SK-N-SH (cell line): Measurements from ENCODE around the gene PAM16. TPM values are rescaled to one million over a fixed set of nuclear protein-coding genes. Genes with fewer than 3 reads are reported as not detected.

Experiments used
- CTCF ChIA-PET: fragments of 300-600, 350-600 bp; formaldehyde crosslinking; extraction: SDS; loops from one replicate; lab custom pipeline; 2021; lab: Yijun Ruan, JAX
- POLR2A ChIA-PET: fragments of 350-600 bp; sonication (Branson Sonifier 250); formaldehyde crosslinking; extraction: SDS; loops from one replicate; lab custom pipeline; 2020; ENCODE audit warnings: antibody characterized with exemption, inconsistent platforms; lab: Yijun Ruan, JAX
- DNase-seq: peaks from one replicate; pipeline ENCODE4 v3.0.0; 2012
- H2AFZ ChIP-seq: fragments of 200-600 bp; sonication (generic); 2 replicates; pipeline ENCODE4 v1.8.1; 2016; ENCODE audit warnings: antibody characterized with exemption, mild to moderate bottlenecking, low read depth
- H3F3A ChIP-seq: fragments of 200-600 bp; sonication (generic); replicated peaks from 2 replicates; pipeline ENCODE3; 2016; ENCODE audit warnings: antibody characterized with exemption, mild to moderate bottlenecking; ENCODE audit not compliant: insufficient read depth
- H3K27ac ChIP-seq, 2 experiments: fragments of 200-500 bp in 1 of 2; fragments of 200-600 bp in 1 of 2; sonication (Bioruptor generic) in 1 of 2; sonication (generic), shearing (Covaris generic) in 1 of 2; 2 replicates each; pipeline versions ENCODE4 v1.5.1 to v1.6.1; 2014 to 2016; ENCODE audit warnings: low read depth in 2 of 2, inconsistent platforms in 1 of 2, low read length in 1 of 2, mild to moderate bottlenecking in 1 of 2, mixed read lengths in 1 of 2
- H3K27me3 ChIP-seq: fragments of 200-600 bp; sonication (generic), shearing (Covaris generic); 2 replicates; pipeline ENCODE4 v1.6.1; 2016; ENCODE audit warnings: mixed run types; ENCODE audit not compliant: insufficient read depth
- H3K36me3 ChIP-seq, 2 experiments: fragments of 200-500 bp in 1 of 2; fragments of 200-600 bp in 1 of 2; sonication (Bioruptor generic) in 1 of 2; sonication (generic) in 1 of 2; replicated peaks in 1 of 2; 2 replicates each; pipeline versions ENCODE3 to v1.5.1; 2014 to 2016; ENCODE audit warnings: low read length in 1 of 2, mild to moderate bottlenecking in 1 of 2; ENCODE audit not compliant: insufficient read depth in 2 of 2, control insufficient read depth in 1 of 2
- H3K4me1 ChIP-seq, 2 experiments: fragments of 200-500 bp in 1 of 2; fragments of 200-600 bp in 1 of 2; sonication (Bioruptor generic) in 1 of 2; sonication (generic), shearing (Covaris generic) in 1 of 2; 2 replicates each; pipeline versions ENCODE4 v1.5.1 to v1.6.1; 2014 to 2016; ENCODE audit warnings: low read depth in 1 of 2, low read length in 1 of 2, mixed run types in 1 of 2; ENCODE audit not compliant: insufficient read depth in 2 of 2, control insufficient read depth in 1 of 2
- H3K4me2 ChIP-seq: fragments of 200-600 bp; sonication (generic), shearing (Covaris generic); 2 replicates; pipeline ENCODE4 v1.6.1; 2017; ENCODE audit warnings: mixed run types
- H3K4me3 ChIP-seq, 2 experiments: fragments of 200-500 bp in 1 of 2; fragments of 200-600 bp in 1 of 2; sonication (Bioruptor generic) in 1 of 2; sonication (generic), shearing (Covaris generic) in 1 of 2; 2 replicates each; pipeline versions ENCODE4 v1.5.1 to v1.8.1; 2014 to 2016; ENCODE audit warnings: low read depth in 2 of 2, inconsistent platforms in 1 of 2, low read length in 1 of 2, mild to moderate bottlenecking in 1 of 2, mixed read lengths in 1 of 2, moderate library complexity in 1 of 2
- H3K79me2 ChIP-seq: fragments of 200-600 bp; sonication (generic); 2 replicates; pipeline ENCODE4 v1.8.1; 2017; ENCODE audit warnings: mild to moderate bottlenecking; ENCODE audit not compliant: insufficient read depth
- H3K9ac ChIP-seq: fragments of 200-600 bp; sonication (generic); 2 replicates; pipeline ENCODE4 v1.6.1; 2017; ENCODE audit warnings: mixed run types
- H3K9me2 ChIP-seq: fragments of 200-600 bp; sonication (generic); 2 replicates; pipeline ENCODE4 v1.6.1; 2017; ENCODE audit warnings: mixed run types
- H3K9me3 ChIP-seq: fragments of 200-600 bp; sonication (generic); 2 replicates; pipeline ENCODE4 v1.6.1; 2017; ENCODE audit warnings: mixed run types, mild to moderate bottlenecking, moderate library complexity
- H4K20me1 ChIP-seq: fragments of 200-600 bp; sonication (generic); 2 replicates; pipeline ENCODE4 v1.6.1; 2017; ENCODE audit warnings: mild to moderate bottlenecking, mixed run types; ENCODE audit not compliant: insufficient read depth
- ELF1 ChIP-seq: IDR thresholded peaks from 2 replicates; pipeline ENCODE4 v1.4.0; 2012
- EP300 ChIP-seq, 2 experiments: IDR thresholded peaks; 2 replicates each; pipeline versions ENCODE4 v1.4.0 to v1.6.1; 2012; ENCODE audit warnings: borderline replicate concordance in 1 of 2, low read depth in 1 of 2, low read length in 1 of 2
- FOSL2 ChIP-seq: IDR thresholded peaks from 2 replicates; pipeline ENCODE4 v1.4.0; 2012; ENCODE audit warnings: low read depth, mild to moderate bottlenecking, moderate library complexity, borderline replicate concordance
- GABPA ChIP-seq: IDR thresholded peaks from 2 replicates; pipeline ENCODE4 v1.4.0; 2012; ENCODE audit warnings: low read depth, mild to moderate bottlenecking
- GATA2 ChIP-seq: sonication (generic); formaldehyde crosslinking; IDR thresholded peaks from 2 replicates; pipeline ENCODE4 v1.5.0; 2020; ENCODE audit warnings: mild to moderate bottlenecking, missing genetic modification reagents
- MEF2A ChIP-seq: IDR thresholded peaks from 2 replicates; pipeline ENCODE4 v1.4.0; 2012; ENCODE audit warnings: low read depth, borderline replicate concordance
- MXI1 ChIP-seq: IDR thresholded peaks from 2 replicates; pipeline ENCODE4 v1.6.1; 2012; ENCODE audit warnings: mild to moderate bottlenecking, low read depth, low read length, improper control_type of control experiment
- NRF1 ChIP-seq: IDR thresholded peaks from 2 replicates; pipeline ENCODE4 v1.6.1; 2012; ENCODE audit warnings: low read depth, mild to moderate bottlenecking, low read length
- RCOR1 ChIP-seq: fragments of 150-350 bp; IDR thresholded peaks from 2 replicates; pipeline ENCODE4 v1.6.1; 2017; ENCODE audit warnings: antibody characterized with exemption, low read length
- RFX5 ChIP-seq: IDR thresholded peaks from 2 replicates; pipeline ENCODE4 v1.6.1; 2012; ENCODE audit warnings: mild to moderate bottlenecking, improper control_type of control experiment, low read length
- RXRA ChIP-seq: IDR thresholded peaks from 2 replicates; pipeline ENCODE4 v1.4.0; 2012; ENCODE audit warnings: low read depth, mild to moderate bottlenecking, borderline replicate concordance
- SIN3A ChIP-seq: IDR thresholded peaks from 2 replicates; pipeline ENCODE4 v1.6.1; 2012; ENCODE audit warnings: low read depth, mild to moderate bottlenecking, low read length, moderate library complexity, borderline replicate concordance
- USF2 ChIP-seq: fragments of 150-350 bp; IDR thresholded peaks from 2 replicates; pipeline ENCODE4 v1.6.1; 2017; ENCODE audit warnings: antibody characterized with exemption, low read length, low read depth, borderline replicate concordance
- YY1 ChIP-seq: IDR thresholded peaks from 2 replicates; pipeline ENCODE4 v1.4.0; 2012; ENCODE audit warnings: low read depth, mild to moderate bottlenecking
- WGBS: methylation state at CpG from one replicate; pipeline ENCODE4 v1.1.6; 2017; ENCODE audit warnings: low lambda C conversion rate; 5-methylcytosine and 5-hydroxymethylcytosine counted together
- polyA plus RNA-seq, 3 experiments: library from polyadenylated mRNA; depleted of rRNA; stranded (reverse); fragments of >200 nt; gene quantifications; 2 replicates each; pipeline ENCODE4 v1.2.3, GENCODE V29; 2012
- TF ChIP-seq, protein P1 (sequence below): IDR thresholded peaks from 2 replicates; pipeline ENCODE4; 2012
- TF ChIP-seq, protein P2 (sequence below): IDR thresholded peaks from 2 replicates; pipeline ENCODE4 v1.4.0; 2012; ENCODE audit warnings: low read depth, borderline replicate concordance

The PAM16 gene
- polyA plus RNA-seq, 1 of the 3 experiments (the other 2 are of a cell fraction) = 96.4 TPM

DNA sequence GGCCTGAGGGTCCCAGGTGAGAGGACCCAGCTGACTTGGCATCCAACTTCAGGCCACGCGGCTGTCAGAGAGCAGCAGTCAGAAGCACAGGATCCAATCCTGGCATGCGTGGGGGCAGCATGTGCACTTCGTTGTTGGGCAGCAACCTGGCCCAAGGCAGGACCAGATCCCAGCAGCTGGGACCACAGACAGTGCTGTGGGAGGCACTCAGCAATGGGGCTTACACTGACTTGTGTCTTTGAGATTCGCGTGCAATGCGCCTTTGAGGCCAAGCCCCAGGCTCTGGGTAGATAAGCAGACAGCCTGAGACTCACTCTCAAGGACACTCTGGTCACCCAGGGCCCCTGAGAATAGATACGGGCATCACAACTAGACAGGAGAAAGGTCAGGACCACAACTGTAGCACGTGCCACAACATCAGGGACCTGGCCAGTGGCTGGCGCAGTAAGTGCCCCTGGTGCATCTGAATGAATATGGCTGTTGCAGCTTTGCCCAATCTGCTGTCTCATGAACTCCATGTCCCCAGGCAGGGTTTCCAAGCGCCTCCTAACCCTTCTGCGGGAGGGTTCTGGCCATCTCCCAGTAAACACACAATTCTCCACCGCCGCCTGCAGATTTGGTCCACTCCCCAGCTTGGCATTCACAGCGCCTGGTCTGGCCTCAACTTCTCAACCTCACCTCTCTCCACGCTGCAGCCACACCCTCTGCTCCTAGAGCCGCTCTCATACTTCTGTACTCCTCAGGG, 3.2 kb downstream of the PAM16 start:
- Histone ChIP-seq H3F3A (peaks cover 16% of the 10 kb centered on the region), H3K9me2 (no peaks in the 10 kb centered on the region), H3K4me2 (no peak overlapping the region), H4K20me1 (peaks cover 43% of the 10 kb centered on the region), H3K79me2 (peaks cover 69% of the 10 kb centered on the region), H3K4me1 (peaks cover 5 to 10% of the 10 kb centered on the region in 2 experiments; a peak in 3 of 4 replicates), H3K9me3 (no peaks in the 10 kb centered on the region), H3K9ac (no peak overlapping the region), H2AFZ (no peak overlapping the region), H3K4me3 (no peak overlapping the region), H3K27me3 (no peaks in the 10 kb centered on the region), H3K36me3 (no peaks in the 10 kb centered on the region), H3K27ac (no peak overlapping the region)
- TF ChIP-seq USF2 (no peak), EP300 (IDR thresholded peaks at IDR 0.05; ENCODE audit: borderline replicate concordance in 1 of 2, low read depth in 1 of 2, low read length in 1 of 2) (no peak), ELF1 (no peak), RCOR1 (no peak), GABPA (no peak), GATA2 (CRISPR knock-in tag) (no peak), FOSL2 (no peak), SIN3A (no peak), RFX5 (no peak), MXI1 (no peak), NRF1 (no peak), MEF2A (no peak), RXRA (no peak)
- TF ChIP-seq, protein P1, sequence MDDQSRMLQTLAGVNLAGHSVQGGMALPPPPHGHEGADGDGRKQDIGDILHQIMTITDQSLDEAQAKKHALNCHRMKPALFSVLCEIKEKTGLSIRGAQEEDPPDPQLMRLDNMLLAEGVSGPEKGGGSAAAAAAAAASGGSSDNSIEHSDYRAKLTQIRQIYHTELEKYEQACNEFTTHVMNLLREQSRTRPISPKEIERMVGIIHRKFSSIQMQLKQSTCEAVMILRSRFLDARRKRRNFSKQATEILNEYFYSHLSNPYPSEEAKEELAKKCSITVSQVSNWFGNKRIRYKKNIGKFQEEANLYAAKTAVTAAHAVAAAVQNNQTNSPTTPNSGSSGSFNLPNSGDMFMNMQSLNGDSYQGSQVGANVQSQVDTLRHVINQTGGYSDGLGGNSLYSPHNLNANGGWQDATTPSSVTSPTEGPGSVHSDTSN = no peak
- 95% methylated on average over 8 of the region's 17 CpGs for WGBS
- ChIA-PET POLR2A (no interaction called here), CTCF (interaction anchor here (1.5 to 13.0 kb wide), 2 partner anchors 55 to 59 kb away, joined by 4 to 205 read pairs; no protein-coding TSS in a partner anchor)
- DNase-seq = no peak

GRCh38 chr16:4347010-4347409, 4.1 kb downstream of the PAM16 start:
- Histone ChIP-seq H3K9me3 (no peaks in the 10 kb centered on the region), H2AFZ (no peak overlapping the region), H3K27ac (no peak overlapping the region), H3K9ac (no peak overlapping the region), H3F3A (peaks cover 7% of the 10 kb centered on the region), H3K9me2 (no peaks in the 10 kb centered on the region), H3K4me1 (peaks cover 5 to 7% of the 10 kb centered on the region in 2 experiments; a peak in 3 of 4 replicates), H3K79me2 (peaks cover 78% of the 10 kb centered on the region), H3K36me3 (no peaks in the 10 kb centered on the region), H3K27me3 (no peaks in the 10 kb centered on the region), H3K4me2 (no peak overlapping the region), H3K4me3 (no peak overlapping the region), H4K20me1 (peaks cover 43% of the 10 kb centered on the region)
- WGBS = 91% methylated on average over 8 of the region's 8 CpGs
- no peak for DNase-seq
- POLR2A ChIA-PET = no interaction called here
- CTCF ChIA-PET = interaction anchor here (1.0 to 13.0 kb wide), 6 partner anchors 11 to 58 kb away, joined by 3 to 205 read pairs (median 5); no protein-coding TSS in a partner anchor
- no peak for TF ChIP-seq YY1
- TF ChIP-seq, protein P2, sequence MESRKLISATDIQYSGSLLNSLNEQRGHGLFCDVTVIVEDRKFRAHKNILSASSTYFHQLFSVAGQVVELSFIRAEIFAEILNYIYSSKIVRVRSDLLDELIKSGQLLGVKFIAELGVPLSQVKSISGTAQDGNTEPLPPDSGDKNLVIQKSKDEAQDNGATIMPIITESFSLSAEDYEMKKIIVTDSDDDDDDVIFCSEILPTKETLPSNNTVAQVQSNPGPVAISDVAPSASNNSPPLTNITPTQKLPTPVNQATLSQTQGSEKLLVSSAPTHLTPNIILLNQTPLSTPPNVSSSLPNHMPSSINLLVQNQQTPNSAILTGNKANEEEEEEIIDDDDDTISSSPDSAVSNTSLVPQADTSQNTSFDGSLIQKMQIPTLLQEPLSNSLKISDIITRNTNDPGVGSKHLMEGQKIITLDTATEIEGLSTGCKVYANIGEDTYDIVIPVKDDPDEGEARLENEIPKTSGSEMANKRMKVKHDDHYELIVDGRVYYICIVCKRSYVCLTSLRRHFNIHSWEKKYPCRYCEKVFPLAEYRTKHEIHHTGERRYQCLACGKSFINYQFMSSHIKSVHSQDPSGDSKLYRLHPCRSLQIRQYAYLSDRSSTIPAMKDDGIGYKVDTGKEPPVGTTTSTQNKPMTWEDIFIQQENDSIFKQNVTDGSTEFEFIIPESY = no peak
